Activated CD8-positive, alpha-beta memory T cell treated with anti-CD3 and anti-CD28 coated beads, Interleukin-2, amount 50 U/mL, for 24 hours (primary cell): ENCODE results near the gene ATP8B1.
A peak's percentile ranks its signal among the peaks of the same experiment; 100 is the strongest.
"Not testable (repeated sequence)": the region's sequence is repeated elsewhere in the genome, so short reads cannot be mapped to it uniquely, and the experiment has no call there.

Source experiments
- DNase-seq: peaks from one replicate; pipeline ENCODE4 v3.0.0-alpha.2; 2020; ENCODE audit errors: extremely low read depth

Gene ATP8B1

DNA sequence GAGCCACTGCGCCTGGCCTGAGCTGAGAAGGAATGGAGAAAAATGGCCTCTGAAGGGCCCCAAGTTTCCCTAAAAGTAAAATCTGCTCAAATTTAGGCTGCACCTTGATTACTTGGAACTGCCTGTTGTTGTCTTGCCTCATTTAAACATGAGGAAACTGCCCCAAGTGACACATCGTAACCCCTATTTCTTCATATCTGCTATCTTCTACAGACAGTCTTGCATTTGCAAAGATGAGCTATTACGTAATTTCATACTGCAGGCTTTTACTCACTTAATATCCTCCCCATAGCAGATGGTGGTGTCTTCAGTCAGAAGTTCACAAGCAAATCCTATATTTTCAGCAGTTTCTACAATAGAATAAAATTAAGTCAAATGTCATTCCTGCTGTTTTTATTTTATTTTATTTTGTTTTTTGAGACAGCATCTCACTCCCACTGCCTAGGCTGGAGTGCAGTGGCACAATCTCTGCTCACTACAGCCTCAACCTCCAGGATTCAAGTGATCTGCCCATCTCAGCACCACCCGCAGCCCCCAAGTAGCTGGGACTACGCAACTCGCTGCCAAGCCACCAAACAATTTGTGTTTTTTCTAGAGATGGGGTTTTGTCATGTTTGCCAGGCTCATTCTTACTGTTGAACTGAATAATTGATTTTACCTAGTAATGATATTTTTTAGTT is 136.2 kb downstream of the ATP8B1 start:
- no peak for DNase-seq

DNA sequence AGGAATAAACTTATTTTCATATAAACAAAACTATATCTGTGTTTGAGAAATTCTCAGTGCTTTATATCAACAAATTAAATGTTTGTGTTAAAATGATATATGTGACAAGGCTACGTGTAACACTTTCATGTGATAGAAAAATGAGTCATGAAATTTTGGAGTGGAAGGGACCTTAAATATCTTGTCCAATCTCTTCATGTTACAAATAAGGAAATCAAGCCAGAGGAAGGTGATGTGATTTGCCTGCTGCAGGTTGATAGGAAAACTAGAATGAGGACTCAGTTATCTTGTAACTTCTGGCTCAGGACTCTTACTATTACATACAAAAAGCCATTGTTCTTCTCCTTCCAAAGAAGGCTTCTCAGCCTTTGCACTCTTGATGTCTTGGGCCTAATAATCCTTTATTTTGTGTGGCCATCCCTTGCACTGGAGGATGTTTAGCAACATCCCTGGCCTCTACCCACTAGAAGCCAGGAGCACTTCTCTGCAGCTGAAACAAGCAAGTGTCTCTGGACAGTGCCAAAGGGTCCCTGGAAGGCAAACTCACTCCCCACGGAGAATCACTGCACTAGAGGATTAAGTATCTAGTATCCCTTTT is 138.4 kb downstream of the ATP8B1 start:
- no peak for DNase-seq

GRCh38 chr18:57660961-57661360 is 142.2 kb downstream of the ATP8B1 start:
- DNase-seq = no peak

GRCh38 chr18:57659460-57660102 is 143.5 kb downstream of the ATP8B1 start:
- DNase-seq = no peak

DNA sequence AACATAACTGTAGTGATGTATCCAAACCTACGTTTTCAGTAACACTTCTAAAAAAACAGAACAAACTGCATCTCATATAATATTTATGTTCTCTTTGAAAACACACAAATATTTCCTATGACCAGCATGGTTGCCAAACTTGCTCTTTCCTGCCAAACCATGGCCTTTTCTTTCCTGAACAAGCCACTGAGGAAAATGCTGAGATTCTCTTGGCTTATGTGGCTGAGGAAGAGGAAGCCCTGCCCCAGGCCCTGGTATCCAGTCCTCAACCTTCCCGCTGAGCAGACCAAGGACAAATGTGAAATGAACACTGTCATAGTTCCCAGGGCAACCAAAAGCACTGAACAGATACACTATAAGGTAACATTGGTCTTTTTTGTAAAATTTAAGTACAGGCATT is 145.6 kb downstream of the ATP8B1 start:
- no peak for DNase-seq

DNA sequence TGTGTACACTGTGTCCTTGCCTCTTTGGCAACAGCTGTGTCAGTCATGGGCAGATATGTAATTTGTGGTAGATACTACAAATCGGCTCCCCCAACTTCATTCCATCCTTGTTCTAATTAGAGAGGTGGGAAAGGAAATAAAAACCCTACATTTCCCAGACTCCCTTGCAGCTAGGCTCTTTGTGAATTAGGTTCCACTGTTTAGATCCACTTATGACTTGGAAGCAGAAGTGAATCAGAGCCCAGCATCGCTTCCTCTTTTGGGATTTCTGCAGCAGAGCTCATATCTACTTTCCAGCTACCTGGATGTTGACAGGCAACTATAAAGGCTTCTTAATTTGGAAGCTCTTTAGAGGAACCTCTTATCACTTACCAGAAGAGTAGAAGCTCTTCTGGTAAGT is 147.4 kb downstream of the ATP8B1 start:
- DNase-seq = no peak

DNA sequence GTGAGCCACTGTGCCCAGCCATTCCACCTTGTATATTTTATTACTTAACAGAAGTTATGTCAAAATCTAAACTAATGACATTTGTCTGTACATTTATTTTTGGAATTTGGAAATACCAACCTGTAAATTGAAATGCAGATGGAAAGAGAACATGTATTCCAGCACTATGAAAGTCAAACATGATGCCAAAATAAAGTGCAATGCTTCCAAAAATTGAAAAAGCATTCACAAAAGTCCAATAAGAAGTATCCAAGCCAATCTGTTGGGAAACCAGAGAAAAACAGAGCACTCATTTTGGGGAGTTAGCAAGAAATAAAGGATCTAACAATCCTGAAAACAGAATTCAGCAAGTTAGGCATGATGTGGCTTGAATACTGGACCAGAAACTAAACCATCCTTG is 151.2 kb downstream of the ATP8B1 start:
- DNase-seq = no peak

GRCh38 chr18:57649556-57650500 is 153.3 kb downstream of the ATP8B1 start:
- no peak for DNase-seq

GRCh38 chr18:57648414-57648813 is 154.7 kb downstream of the ATP8B1 start:
- no peak for DNase-seq

DNA sequence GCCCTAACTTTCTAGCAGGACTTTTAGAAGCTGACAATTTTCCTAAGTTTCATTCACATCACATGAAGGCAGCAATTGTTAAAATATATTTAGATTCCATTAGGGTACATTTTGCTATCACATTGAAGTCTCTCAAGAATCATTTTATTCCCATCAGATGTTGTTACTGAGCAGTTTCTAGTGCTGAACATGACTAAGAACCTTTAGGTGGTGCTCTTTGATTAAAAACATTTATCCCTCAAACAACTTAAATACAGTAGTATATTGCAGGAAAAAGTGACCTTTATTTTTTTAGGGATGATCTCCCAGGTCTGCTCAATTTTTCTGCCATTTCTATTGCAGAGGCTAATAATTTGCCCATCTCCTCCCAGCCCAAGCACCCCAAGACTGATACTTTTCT is 158.6 kb downstream of the ATP8B1 start:
- DNase-seq = no peak

- not testable (repeated sequence) for DNase-seq
These were observed 159.4 kb downstream of the ATP8B1 start for GRCh38 chr18:57643726-57644125.

DNA sequence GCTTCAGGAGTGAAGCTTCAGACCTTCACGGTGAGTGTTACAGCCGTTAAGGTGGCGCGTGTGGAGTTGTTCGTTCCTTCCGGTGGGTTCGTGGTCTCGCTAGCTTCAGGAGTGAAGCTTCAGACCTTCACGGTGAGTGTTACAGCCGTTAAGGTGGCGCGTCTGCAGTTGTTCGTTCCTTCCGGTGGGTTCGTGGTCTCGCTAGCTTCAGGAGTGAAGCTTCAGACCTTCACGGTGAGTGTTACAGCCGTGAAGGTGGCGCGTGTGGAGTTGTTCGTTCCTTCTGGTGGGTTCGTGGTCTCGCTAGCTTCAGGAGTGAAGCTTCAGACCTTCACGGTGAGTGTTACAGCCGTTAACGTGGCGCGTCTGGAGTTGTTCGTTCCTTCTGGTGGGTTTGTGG is 160.7 kb downstream of the ATP8B1 start:
- DNase-seq = not testable (repeated sequence)

DNA sequence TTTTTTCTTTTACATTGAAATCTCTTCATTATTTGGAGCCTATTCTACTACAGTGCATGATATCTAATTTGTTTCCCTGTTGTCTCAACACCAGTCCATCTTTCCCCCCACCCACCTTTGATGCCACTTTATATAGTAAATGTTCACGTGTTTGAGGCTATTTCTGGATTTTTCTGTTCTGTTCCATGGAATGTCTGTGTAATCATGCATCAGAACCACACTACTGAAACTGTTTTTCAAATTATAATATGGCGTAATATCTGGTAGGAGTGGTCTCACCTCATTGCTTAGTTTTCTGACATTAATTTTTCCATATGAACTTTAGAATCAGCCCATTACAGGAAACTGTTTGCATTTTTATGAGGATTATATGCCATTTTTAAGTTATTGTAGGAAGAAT is 162.4 kb downstream of the ATP8B1 start:
- DNase-seq = no peak

DNA sequence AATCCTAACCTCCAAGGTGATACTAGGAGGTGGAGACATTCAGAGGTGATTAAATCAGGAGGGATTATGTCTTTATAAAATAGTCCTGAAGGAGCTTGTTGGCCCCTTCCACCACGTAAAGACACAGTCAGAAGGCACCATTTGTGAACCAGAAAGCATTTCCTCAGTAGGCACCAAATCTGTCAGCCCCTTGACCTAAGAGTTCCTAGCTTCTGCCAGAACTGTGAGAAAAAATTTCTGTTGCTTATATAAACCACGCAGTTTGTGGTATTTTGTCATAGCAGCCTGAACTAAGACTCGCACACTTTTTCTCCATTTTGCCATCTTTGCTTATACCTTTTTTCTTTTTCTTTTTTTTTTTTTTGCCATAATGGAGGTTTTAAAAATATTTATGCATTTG is 162.9 kb downstream of the ATP8B1 start:
- no peak for DNase-seq

DNA sequence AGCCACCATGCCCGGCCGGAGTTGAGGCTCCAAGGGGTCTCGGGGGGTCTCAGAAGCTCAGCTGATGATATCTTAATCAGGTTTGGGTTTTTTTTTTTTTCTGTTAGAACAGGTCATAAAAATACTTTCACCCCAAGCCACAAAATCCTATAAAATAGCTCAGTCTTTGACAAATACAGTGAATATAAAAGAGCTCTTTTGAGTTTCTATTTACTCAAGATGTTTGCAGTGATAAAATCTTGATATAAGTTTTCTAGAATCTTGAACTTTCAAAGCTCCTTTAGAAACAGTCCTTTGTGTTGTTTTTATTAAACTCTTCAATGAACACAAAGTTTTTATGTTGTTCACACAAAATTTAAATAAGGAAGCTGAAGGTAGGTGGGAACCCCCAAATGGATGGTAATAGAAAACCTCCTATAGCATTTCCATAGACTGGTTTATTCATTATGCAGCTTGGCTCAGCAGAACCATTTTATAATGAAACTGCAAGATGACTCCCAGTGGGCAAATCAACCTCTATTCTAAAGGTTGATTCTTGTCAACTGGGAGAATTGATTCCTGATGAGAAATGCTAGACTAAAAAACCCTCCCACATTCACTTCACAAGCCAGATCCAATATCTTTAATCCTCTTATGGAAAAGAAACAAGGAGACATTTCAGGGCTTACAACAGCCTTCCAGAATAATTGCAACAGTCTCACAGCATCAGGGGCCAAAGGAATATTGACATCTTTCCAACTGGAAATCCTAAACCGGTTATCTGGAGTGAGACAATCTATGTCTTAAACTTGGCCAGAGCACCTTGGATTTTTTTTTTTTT is 167.9 kb downstream of the ATP8B1 start:
- DNase-seq = no peak

GRCh38 chr18:57631697-57632096 is 171.4 kb downstream of the ATP8B1 start:
- DNase-seq = no peak

- DNase-seq = no peak
These were observed 172.1 kb downstream of the ATP8B1 start for GRCh38 chr18:57630754-57631595.

DNA sequence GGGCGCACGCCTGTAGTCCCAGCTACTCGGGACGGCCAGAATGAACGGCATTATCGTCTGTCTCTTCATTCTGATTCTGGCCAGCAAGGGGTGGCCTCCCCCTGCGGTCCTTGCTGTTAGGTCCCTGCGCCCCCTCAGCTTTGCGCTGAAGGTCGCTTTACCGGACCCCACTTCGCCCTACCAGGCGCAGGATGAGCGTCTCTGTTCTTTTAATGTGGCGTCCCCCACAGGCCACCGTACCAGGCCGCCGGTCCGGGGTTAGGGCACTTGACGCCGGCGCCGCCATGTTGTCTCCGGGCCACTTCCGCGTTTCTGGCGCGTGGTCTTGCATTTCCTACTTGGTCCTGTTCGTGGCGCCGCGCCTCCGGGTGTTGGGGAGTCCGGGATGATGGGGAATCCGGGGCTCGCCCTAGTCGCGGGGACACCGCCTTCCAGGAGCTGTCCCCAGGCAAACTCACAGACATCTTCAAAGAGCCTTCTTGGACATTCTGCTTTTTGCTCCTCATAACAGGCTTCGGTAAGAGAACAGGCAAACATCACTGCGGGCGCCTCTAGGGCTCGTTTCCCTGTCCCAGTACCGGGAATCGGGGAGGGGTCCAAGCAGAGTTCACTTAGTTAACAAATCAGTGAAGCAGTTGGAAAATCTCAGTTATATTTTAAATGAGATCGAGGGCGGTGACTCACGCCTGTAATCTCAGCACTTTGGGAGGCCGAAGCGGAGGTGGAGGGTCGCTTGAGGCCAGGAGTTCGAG is 172.9 kb downstream of the ATP8B1 start:
- peak; percentile 91 for DNase-seq

GRCh38 chr18:57629422-57629821 is 173.7 kb downstream of the ATP8B1 start:
- no peak for DNase-seq

DNA sequence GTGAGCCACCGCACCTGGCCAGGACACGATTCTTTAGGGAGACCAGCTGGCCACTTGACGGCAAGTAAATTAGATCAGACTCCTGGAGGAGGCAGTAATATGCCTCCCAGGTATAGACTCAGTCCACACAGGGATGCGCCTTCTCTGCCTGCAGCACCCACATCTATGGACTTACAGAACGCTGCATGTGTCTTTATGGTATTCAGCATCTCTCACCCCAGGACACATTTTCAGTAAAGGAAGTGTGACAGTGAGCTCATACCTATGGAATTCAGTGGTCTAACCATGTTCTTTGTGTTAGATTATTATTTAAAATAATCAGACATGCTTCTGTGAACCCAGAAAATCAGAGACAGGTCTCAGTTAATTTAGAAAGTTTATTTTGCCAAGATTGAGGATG is 175.6 kb downstream of the ATP8B1 start:
- no peak for DNase-seq
